Neutrophil (primary cell): ENCODE measurements around the gene GSG1L.

Source experiments
- H3K27ac ChIP-seq: fragments of 200-600 bp; sonication (generic); 2 replicates; pipeline ENCODE4 v1.5.1; 2016; ENCODE audit warnings: mild to moderate bottlenecking, moderate library complexity
- H3K27me3 ChIP-seq: fragments of 200-600 bp; sonication (generic); 2 replicates; pipeline ENCODE4 v1.6.0; 2016; ENCODE audit warnings: mild to moderate bottlenecking
- H3K36me3 ChIP-seq: fragments of 200-600 bp; sonication (generic); 2 replicates; pipeline ENCODE4 v1.5.1; 2017
- H3K4me1 ChIP-seq, 2 experiments: fragments of 200-600 bp in 1 of 2; sonication (generic) in 1 of 2; 1 replicate in 1 of 2; 2 replicates in 1 of 2; pipeline versions ENCODE4 v1.5.1 to v1.6.1; 2013 to 2016; ENCODE audit warnings: low read depth in 1 of 2, low read length in 1 of 2, mild to moderate bottlenecking in 1 of 2, moderate library complexity in 1 of 2; ENCODE audit not compliant: control insufficient read depth in 1 of 2, insufficient read depth in 1 of 2
- H3K4me3 ChIP-seq, 2 experiments: fragments of 200-600 bp in 1 of 2; sonication (generic) in 1 of 2; 1 replicate in 1 of 2; 2 replicates in 1 of 2; pipeline ENCODE4 v1.5.1; 2013 to 2016; ENCODE audit warnings: low read depth in 1 of 2, low read length in 1 of 2, mild to moderate bottlenecking in 1 of 2, moderate library complexity in 1 of 2
- H3K9me3 ChIP-seq: fragments of 200-600 bp; sonication (generic); 2 replicates; pipeline ENCODE4 v1.5.1; 2016
- TF ChIP-seq, protein P1 (sequence below): fragments of 200-600 bp; sonication (generic); IDR thresholded peaks from 2 replicates; pipeline ENCODE4 v1.5.1; 2016; ENCODE audit warnings: antibody characterized with exemption

GSG1L gene

DNA sequence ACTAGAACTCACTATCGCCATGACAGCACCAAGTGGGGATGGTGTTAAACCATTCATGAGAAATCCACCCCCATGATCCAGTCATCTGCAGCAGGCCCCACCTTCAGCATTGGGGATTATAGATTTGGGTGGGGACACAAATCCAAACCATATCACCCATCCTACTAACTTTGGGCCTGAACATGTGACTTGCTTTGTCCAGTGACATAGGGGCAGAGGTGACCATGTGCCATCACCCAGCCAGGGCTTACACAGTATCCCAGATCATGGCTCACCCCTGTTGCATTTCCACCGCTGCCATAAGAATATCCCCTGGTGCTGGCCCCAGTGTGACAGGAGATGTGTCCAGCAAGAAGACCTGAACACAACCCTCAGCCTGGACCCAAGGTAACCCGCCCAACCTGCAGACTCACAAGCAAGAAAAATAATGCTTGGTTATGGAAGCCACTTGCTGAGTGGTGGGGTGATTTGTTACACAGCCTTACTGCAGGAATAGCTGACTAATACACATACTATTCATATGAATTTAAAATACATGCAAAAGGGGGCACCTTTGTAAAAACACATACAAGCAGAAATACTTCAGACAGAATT is 130.9 kb downstream of the GSG1L start:
- TF ChIP-seq, protein P1, sequence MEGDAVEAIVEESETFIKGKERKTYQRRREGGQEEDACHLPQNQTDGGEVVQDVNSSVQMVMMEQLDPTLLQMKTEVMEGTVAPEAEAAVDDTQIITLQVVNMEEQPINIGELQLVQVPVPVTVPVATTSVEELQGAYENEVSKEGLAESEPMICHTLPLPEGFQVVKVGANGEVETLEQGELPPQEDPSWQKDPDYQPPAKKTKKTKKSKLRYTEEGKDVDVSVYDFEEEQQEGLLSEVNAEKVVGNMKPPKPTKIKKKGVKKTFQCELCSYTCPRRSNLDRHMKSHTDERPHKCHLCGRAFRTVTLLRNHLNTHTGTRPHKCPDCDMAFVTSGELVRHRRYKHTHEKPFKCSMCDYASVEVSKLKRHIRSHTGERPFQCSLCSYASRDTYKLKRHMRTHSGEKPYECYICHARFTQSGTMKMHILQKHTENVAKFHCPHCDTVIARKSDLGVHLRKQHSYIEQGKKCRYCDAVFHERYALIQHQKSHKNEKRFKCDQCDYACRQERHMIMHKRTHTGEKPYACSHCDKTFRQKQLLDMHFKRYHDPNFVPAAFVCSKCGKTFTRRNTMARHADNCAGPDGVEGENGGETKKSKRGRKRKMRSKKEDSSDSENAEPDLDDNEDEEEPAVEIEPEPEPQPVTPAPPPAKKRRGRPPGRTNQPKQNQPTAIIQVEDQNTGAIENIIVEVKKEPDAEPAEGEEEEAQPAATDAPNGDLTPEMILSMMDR, result no peak

DNA sequence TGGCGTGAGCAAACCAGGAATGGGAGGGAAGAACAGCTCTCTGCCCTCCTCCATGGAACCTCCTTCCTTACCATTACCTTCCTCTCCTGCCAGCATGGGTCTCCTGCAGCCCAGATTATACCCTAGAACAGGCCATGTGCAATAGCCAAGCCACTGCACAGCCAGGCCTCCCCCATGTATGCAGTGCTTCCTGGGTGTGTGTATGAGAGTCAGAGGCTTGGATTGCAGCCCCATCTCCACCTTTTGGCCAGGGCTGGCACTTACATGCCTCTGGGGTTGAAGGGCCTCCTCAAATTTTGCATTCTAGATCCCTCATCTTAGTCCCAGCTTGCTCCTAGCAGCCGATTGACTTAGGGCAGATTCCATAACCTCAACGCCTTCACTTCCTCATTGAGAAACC is 133.7 kb downstream of the GSG1L start:
- TF ChIP-seq, protein P1, result no peak
- Histone ChIP-seq H3K4me1 (no peaks in the 10 kb centered on the region), H3K9me3 (no peaks in the 10 kb centered on the region), H3K27me3 (peaks cover 7% of the 10 kb centered on the region), H3K27ac (no peak overlapping the region), H3K36me3 (no peaks in the 10 kb centered on the region), H3K4me3 (no peak overlapping the region)

More for the DNA sequence above, 130.9 kb downstream of the GSG1L start:
- no peaks in the 10 kb centered on the region for H3K36me3 ChIP-seq
- H3K4me1 ChIP-seq, result no peaks in the 10 kb centered on the region
- H3K9me3 ChIP-seq, result no peaks in the 10 kb centered on the region
- no peak overlapping the region for H3K27ac ChIP-seq
- peaks cover 3% of the 10 kb centered on the region for H3K27me3 ChIP-seq
- no peak overlapping the region for H3K4me3 ChIP-seq

DNA sequence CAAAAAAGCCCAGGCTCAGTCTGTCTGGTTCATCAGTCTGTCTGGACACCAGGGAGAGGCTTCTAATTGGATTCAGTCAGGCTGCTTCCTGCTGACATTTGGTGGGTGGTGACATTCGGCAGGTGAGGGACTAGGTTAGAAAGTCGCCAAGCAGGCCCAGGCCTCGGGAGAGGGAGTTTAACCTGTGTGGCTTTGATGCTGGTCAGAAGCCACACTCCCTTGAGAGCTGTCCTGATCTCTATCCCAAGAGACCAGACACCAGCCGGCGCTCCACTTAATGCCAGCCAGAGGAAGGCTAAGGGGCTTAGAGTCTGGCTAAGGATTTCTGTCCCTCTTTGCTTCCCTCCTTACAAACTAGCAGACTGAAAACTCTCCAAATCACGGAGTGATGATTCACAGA is 135.0 kb downstream of the GSG1L start:
- Histone ChIP-seq H3K36me3 (no peaks in the 10 kb centered on the region), H3K27ac (no peak overlapping the region), H3K4me3 (no peak overlapping the region), H3K27me3 (peaks cover 7% of the 10 kb centered on the region), H3K4me1 (no peaks in the 10 kb centered on the region), H3K9me3 (no peaks in the 10 kb centered on the region)
- TF ChIP-seq, protein P1, result no peak

DNA sequence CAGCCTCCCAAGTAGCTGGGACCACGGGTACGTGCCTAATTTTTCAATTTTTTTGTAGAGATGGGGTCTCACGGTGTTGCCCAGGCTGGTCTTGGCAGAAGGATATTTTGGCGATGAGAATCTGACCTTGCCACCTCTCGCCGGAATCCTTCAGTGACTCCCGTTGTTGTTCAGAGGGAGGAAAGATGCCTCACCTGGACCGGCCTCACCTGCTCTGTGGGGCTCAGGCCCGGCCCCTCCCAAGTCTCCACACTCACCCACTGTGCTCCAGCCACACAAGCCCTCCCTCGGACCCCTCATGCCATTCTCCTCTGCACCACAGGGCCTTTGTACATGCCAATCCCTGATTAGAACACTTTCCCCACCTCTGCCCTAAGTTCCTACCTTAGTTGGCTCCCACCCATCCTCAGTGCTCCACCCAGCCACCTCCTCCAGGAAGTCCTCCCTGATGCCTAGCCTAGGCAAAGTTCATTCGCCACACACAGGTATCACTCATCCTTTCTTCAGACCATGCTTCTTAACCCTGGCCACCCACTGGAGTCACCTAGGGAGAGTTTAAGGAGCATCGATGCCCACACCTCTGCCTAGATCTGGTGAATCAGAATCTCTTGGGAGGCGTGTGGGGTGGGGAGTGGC is 136.1 kb downstream of the GSG1L start:
- H3K9me3 ChIP-seq, result no peaks in the 10 kb centered on the region
- no peak overlapping the region for H3K27ac ChIP-seq
- no peaks in the 10 kb centered on the region for H3K4me1 ChIP-seq
- TF ChIP-seq, protein P1, result no peak
- no peak overlapping the region for H3K4me3 ChIP-seq
- H3K36me3 ChIP-seq, result no peaks in the 10 kb centered on the region
- H3K27me3 ChIP-seq, result peaks cover 12% of the 10 kb centered on the region

DNA sequence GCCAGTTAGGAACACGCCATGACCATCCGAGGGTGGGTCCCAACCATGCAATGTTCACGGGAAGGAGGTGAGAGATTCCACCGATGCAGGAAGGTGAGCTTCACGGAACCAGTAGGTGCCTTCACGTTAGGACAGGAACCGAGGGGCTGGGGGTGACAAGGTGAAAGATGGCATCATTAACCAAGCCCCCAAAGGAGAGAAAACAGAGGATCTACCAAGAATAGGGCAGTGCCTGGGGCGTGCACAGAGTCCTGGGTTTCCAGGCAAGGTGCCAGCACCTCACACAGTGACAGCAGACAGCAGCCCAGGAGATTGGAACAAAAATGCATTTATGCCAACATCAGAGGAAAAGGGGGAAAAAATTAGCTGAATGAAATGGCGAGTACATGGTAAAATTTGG is 137.9 kb downstream of the GSG1L start:
- H3K36me3 ChIP-seq, result no peaks in the 10 kb centered on the region
- no peak overlapping the region for H3K27ac ChIP-seq
- no peaks in the 10 kb centered on the region for H3K4me1 ChIP-seq
- TF ChIP-seq, protein P1, result no peak
- no peaks in the 10 kb centered on the region for H3K9me3 ChIP-seq
- no peak overlapping the region for H3K4me3 ChIP-seq
- peaks cover 24% of the 10 kb centered on the region for H3K27me3 ChIP-seq
